GM23338 (cell line): ENCODE measurements around the gene RNF223. TPM values are rescaled to one million over a fixed set of nuclear protein-coding genes. Genes with fewer than 3 reads are reported as not detected.

Experiments
- ATAC-seq: fragments of 200-7000 bp; cut with Tn5 transposase; 3 replicates; pipeline ENCODE4 v1.9.1; 2020
- DNase-seq: peaks from one replicate; pipeline ENCODE4 v3.0.0-alpha.2; 2015; ENCODE audit warnings: low spot score
- H2AFZ ChIP-seq: fragments of 200-600 bp; sonication (generic); 2 replicates; pipeline ENCODE4 v1.8.0; 2016; ENCODE audit warnings: antibody characterized with exemption, mild to moderate bottlenecking, moderate library complexity
- H3F3A ChIP-seq: fragments of 200-600 bp; sonication (generic); replicated peaks from 2 replicates; pipeline ENCODE4 v1.8.0; 2017; ENCODE audit warnings: antibody characterized with exemption, mixed run types, low read depth
- H3K27ac ChIP-seq: fragments of 200-600 bp; sonication (generic); 2 replicates; pipeline ENCODE4 v1.6.1; 2016; ENCODE audit warnings: low read depth
- H3K27me3 ChIP-seq: fragments of 200-600 bp; sonication (generic); 2 replicates; pipeline ENCODE4 v1.8.0; 2016; ENCODE audit warnings: mild to moderate bottlenecking, mixed run types, moderate library complexity; ENCODE audit not compliant: insufficient read depth
- H3K36me3 ChIP-seq: fragments of 200-600 bp; sonication (generic); 2 replicates; pipeline ENCODE4 v1.8.0; 2016; ENCODE audit warnings: mild to moderate bottlenecking; ENCODE audit not compliant: insufficient read depth
- H3K4me1 ChIP-seq: fragments of 200-600 bp; sonication (generic); 2 replicates; pipeline ENCODE4 v1.8.0; 2016; ENCODE audit warnings: mild to moderate bottlenecking, moderate library complexity; ENCODE audit not compliant: insufficient read depth
- H3K4me2 ChIP-seq: fragments of 200-600 bp; sonication (generic); 2 replicates; pipeline ENCODE4 v1.7.1; 2017; ENCODE audit warnings: mixed run types
- H3K4me3 ChIP-seq: fragments of 200-600 bp; sonication (generic); 2 replicates; pipeline ENCODE4 v1.6.1; 2016; ENCODE audit warnings: mixed run types
- H3K79me2 ChIP-seq: fragments of 200-600 bp; sonication (generic); replicated peaks from 2 replicates; pipeline ENCODE4 v1.8.0; 2017; ENCODE audit warnings: mild to moderate bottlenecking; ENCODE audit not compliant: insufficient read depth
- H3K9me2 ChIP-seq: fragments of 200-600 bp; sonication (generic); 2 replicates; pipeline ENCODE4 v1.8.0; 2017; ENCODE audit not compliant: insufficient read depth
- H4K20me1 ChIP-seq: fragments of 200-600 bp; sonication (generic); replicated peaks from 2 replicates; pipeline ENCODE4 v1.8.0; 2017; ENCODE audit warnings: mild to moderate bottlenecking; ENCODE audit not compliant: insufficient read depth
- H3K27ac Mint-ChIP-seq: 2 replicates; pipeline ENCODE4 v1.8.0; 2020; ENCODE audit warnings: inconsistent platforms, mild to moderate bottlenecking, moderate library complexity, mixed read lengths
- H3K27me3 Mint-ChIP-seq: 3 replicates; pipeline ENCODE4 v1.8.0; 2022; ENCODE audit warnings: low read depth, mild to moderate bottlenecking, moderate library complexity, mixed read lengths, inconsistent platforms; ENCODE audit not compliant: insufficient read depth, poor library complexity
- H3K36me3 Mint-ChIP-seq: 3 replicates; pipeline ENCODE4 v1.8.0; 2021; ENCODE audit warnings: low read depth, mild to moderate bottlenecking, inconsistent platforms, moderate library complexity, mixed read lengths
- H3K4me1 Mint-ChIP-seq: 3 replicates; pipeline ENCODE4 v1.8.0; 2020; ENCODE audit warnings: mild to moderate bottlenecking, inconsistent platforms, mixed read lengths
- H3K4me3 Mint-ChIP-seq: 3 replicates; pipeline ENCODE4 v1.8.0; 2021; ENCODE audit warnings: moderate library complexity, mild to moderate bottlenecking, inconsistent platforms, mixed read lengths
- H3K9me3 Mint-ChIP-seq: 3 replicates; pipeline ENCODE4 v1.8.0; 2020; ENCODE audit warnings: moderate library complexity, mild to moderate bottlenecking, inconsistent platforms, mixed read lengths
- CREB1 ChIP-seq: fragments of 250-450 bp; sonication (Bioruptor Pico); IDR thresholded peaks from 2 replicates; pipeline ENCODE4 v1.5.0; 2020; ENCODE audit warnings: low read depth, mild to moderate bottlenecking, moderate library complexity
- CTCF ChIP-seq, 2 experiments: fragments of 200-600 bp in 1 of 2; sonication (generic) in 1 of 2; conservative IDR thresholded peaks; 2 replicates each; pipeline versions ENCODE4 v1.5.1 to v1.6.1; 2016 to 2017; ENCODE audit warnings: antibody characterized with exemption in 2 of 2, low read depth in 2 of 2, mild to moderate bottlenecking in 2 of 2, moderate library complexity in 1 of 2
- ETS1 ChIP-seq: IDR thresholded peaks from 2 replicates; pipeline ENCODE4 v1.6.1; 2016; ENCODE audit warnings: antibody characterized with exemption
- EZH2 ChIP-seq: fragments of 200-600 bp; sonication (generic); IDR thresholded peaks from one replicate; pipeline ENCODE4 v1.8.0; 2017; ENCODE audit warnings: antibody characterized with exemption, mild to moderate bottlenecking, low read depth; ENCODE audit not compliant: unreplicated experiment
- JUNB ChIP-seq: IDR thresholded peaks from one replicate; pipeline ENCODE4 v1.6.1; 2016; ENCODE audit warnings: antibody characterized with exemption; ENCODE audit not compliant: unreplicated experiment
- POLR2AphosphoS5 ChIP-seq: IDR thresholded peaks from 2 replicates; pipeline ENCODE4 v1.6.1; 2016; ENCODE audit warnings: antibody characterized with exemption, low read depth
- REST ChIP-seq: IDR thresholded peaks from one replicate; pipeline ENCODE4 v1.6.1; 2018; ENCODE audit warnings: antibody characterized with exemption; ENCODE audit not compliant: unreplicated experiment
- STAT1 ChIP-seq: IDR thresholded peaks from one replicate; pipeline ENCODE4 v1.6.1; 2016; ENCODE audit warnings: antibody characterized with exemption; ENCODE audit not compliant: unreplicated experiment
- ZNF114 ChIP-seq: fragments of 250-450 bp; sonication (Bioruptor Pico); IDR thresholded peaks from 2 replicates; pipeline ENCODE4 v1.5.0; 2020; ENCODE audit warnings: mild to moderate bottlenecking, moderate library complexity
- ZNF331 ChIP-seq: fragments of 250-450 bp; sonication (Bioruptor Pico); IDR thresholded peaks from 2 replicates; pipeline ENCODE4 v1.5.0; 2020; ENCODE audit warnings: low read depth, mild to moderate bottlenecking, moderate library complexity
- ZNF462 ChIP-seq: fragments of 250-450 bp; sonication (Bioruptor Pico); IDR thresholded peaks from 2 replicates; pipeline ENCODE4 v1.5.0; 2020; ENCODE audit warnings: mild to moderate bottlenecking, moderate library complexity
- polyA plus RNA-seq: library from polyadenylated mRNA; unstranded; fragments of >200 nt; fragmentation: Nextera tagmentation; extraction: Ambion mirVana; gene quantifications from 2 replicates; pipeline ENCODE4 v1.2.1, GENCODE V29; 2016
- total RNA-seq: library from RNA; depleted of rRNA; stranded (reverse); fragments of >200 nt; shearing (Covaris generic); gene quantifications from 2 replicates; pipeline ENCODE4 v1.2.3, GENCODE V29; 2014

RNF223 gene
- total and polyA plus RNA-seq, 2 experiments from 2014 or later, result not detected

- Histone ChIP-seq H3K4me3 (no peak overlapping the region), H3F3A (no peaks in the 10 kb centered on the region), H3K4me1 (no peaks in the 10 kb centered on the region), H3K27me3 (no peaks in the 10 kb centered on the region), H3K9me2 (no peaks in the 10 kb centered on the region), H3K36me3 (no peaks in the 10 kb centered on the region), H2AFZ (no peak overlapping the region), H3K4me2 (no peak overlapping the region), H4K20me1 (no peaks in the 10 kb centered on the region), H3K27ac (no peak overlapping the region), H3K79me2 (no peaks in the 10 kb centered on the region)
- Mint-ChIP-seq H3K4me3 (no peak overlapping the region), H3K27ac (no peak overlapping the region), H3K36me3 (peaks cover 4% of the 10 kb centered on the region; the same call in 2 of the 3 replicates), H3K9me3 (peaks cover 5% of the 10 kb centered on the region), H3K4me1 (no peaks in the 10 kb centered on the region), H3K27me3 (peaks cover 12% of the 10 kb centered on the region)
- no peak for TF ChIP-seq ZNF462 (CRISPR knock-in tag)
- no peak for TF ChIP-seq ETS1
- no peak for TF ChIP-seq STAT1
- no peak for TF ChIP-seq CTCF (conservative IDR thresholded peaks at IDR 0.05; ENCODE audit: low read depth in 2 of 2)
- TF ChIP-seq CREB1, result no peak
- TF ChIP-seq EZH2, result no peak
- TF ChIP-seq POLR2AphosphoS5, result no peak
- no peak for TF ChIP-seq REST
- no peak for TF ChIP-seq ZNF331 (CRISPR knock-in tag)
- no peak for TF ChIP-seq ZNF114 (CRISPR knock-in tag)
- no peak for TF ChIP-seq JUNB
- ATAC-seq, result no peak; the same call in 2 of the 3 replicates
- no peak for DNase-seq
These were observed 14.9 kb upstream of the RNF223 start for GRCh38 chr1:1088801-1089680.
